Fibroblast of villous mesenchyme (primary cell): ENCODE measurements around the gene CDX2. TPM values are rescaled to one million over a fixed set of nuclear protein-coding genes. Genes with fewer than 3 reads are reported as not detected.

Experiments
- DNase-seq: peaks from one replicate; pipeline ENCODE4 v3.0.0-alpha.2; 2010; ENCODE audit warnings: low read depth
- H3K4me3 ChIP-seq: 2 replicates; pipeline ENCODE4 v1.5.1; 2011; ENCODE audit warnings: low read depth, mild to moderate bottlenecking, low read length
- CTCF ChIP-seq: IDR thresholded peaks from 2 replicates; pipeline ENCODE4 v1.5.1; 2012; ENCODE audit warnings: low read depth, mild to moderate bottlenecking, low read length; ENCODE audit not compliant: insufficient read depth
- total RNA-seq: library from RNA; depleted of rRNA; stranded (reverse); fragments of >200 nt; gene quantifications from 2 replicates; pipeline ENCODE4 v1.2.3, GENCODE V29; 2012

Gene CDX2
- total RNA-seq, 1 donor = not detected

GRCh38 chr13:27968316-27969081 is 616 bp downstream of the CDX2 start:
- no peak overlapping the region for H3K4me3 ChIP-seq
- no peak for TF ChIP-seq CTCF
- DNase-seq = no peak

GRCh38 chr13:27967736-27968315 is 1.3 kb downstream of the CDX2 start:
- no peak for DNase-seq
- TF ChIP-seq CTCF = no peak

GRCh38 chr13:27967203-27967735 is 1.8 kb downstream of the CDX2 start:
- H3K4me3 ChIP-seq = no peak overlapping the region
- no peak for TF ChIP-seq CTCF
- DNase-seq = no peak

More at GRCh38 chr13:27967736-27968315, 1.3 kb downstream of the CDX2 start:
- H3K4me3 ChIP-seq = no peak overlapping the region

- DNase-seq = no peak
- TF ChIP-seq CTCF = no peak
Observed at GRCh38 chr13:27966641-27967202, 2.4 kb downstream of the CDX2 start.

GRCh38 chr13:27965740-27966640 is 3.1 kb downstream of the CDX2 start:
- no peak for DNase-seq
- no peak overlapping the region for H3K4me3 ChIP-seq
- TF ChIP-seq CTCF = no peak

More at GRCh38 chr13:27966641-27967202, 2.4 kb downstream of the CDX2 start:
- H3K4me3 ChIP-seq = no peak overlapping the region

GRCh38 chr13:27965343-27965739 is 3.8 kb downstream of the CDX2 start:
- no peak for TF ChIP-seq CTCF
- H3K4me3 ChIP-seq = no peak overlapping the region
- no peak for DNase-seq
